Measurements from ENCODE around the gene ERBIN. TPM values are rescaled to one million over a fixed set of nuclear protein-coding genes. Genes with fewer than 3 reads are reported as not detected.

ERBIN gene
- total and polyA plus RNA-seq, 10 of the 15 experiments (the other 5 are each of a cell fraction or from before 2014, with no cell fraction given), result 9.5 to 91.1 (median 49.4) TPM

GRCh38 chr5:65900746-65901145 lies 25.6 kb upstream of the ERBIN start:
- no peaks in the 10 kb centered on the region for H3K4me1 ChIP-seq (ENCODE audit: control insufficient read depth, insufficient read depth, low read length)
- SMC1A ChIA-PET (ENCODE audit: uncharacterized antibody, unreplicated experiment), result no interaction called here
- intact Hi-C loops (cut with micrococcal nuclease; ENCODE audit: unreplicated experiment), result no loop called here
- no peak overlapping the region for H3K9ac ChIP-seq (ENCODE audit: control insufficient read depth, insufficient read depth, low read length)
- no peaks in the 10 kb centered on the region for H3K9me3 ChIP-seq (replicated peaks; ENCODE audit: control insufficient read depth, insufficient read depth, low read length)
- no peaks in the 10 kb centered on the region for H3K36me3 ChIP-seq (ENCODE audit: control insufficient read depth in 2 of 2, insufficient read depth in 2 of 2, low read length in 1 of 2)
- no peak for ATAC-seq
- no TSS peak for BruUV-seq (replicated peaks)
- no peak for DNase-seq (ENCODE audit: low read depth, low spot score)
- WGBS (ENCODE audit: insufficient coverage, insufficient replicate concordance, low lambda C conversion rate, missing lambda C conversion rate), result 50% methylated on average over 2 of the region's 2 CpGs
- H3K79me2 ChIP-seq (ENCODE audit: control insufficient read depth, insufficient read depth, low read length), result no peaks in the 10 kb centered on the region
- no peak overlapping the region for H3K27ac ChIP-seq (ENCODE audit: control insufficient read depth, insufficient read depth)
- H3K4me3 ChIP-seq, result no peak overlapping the region
- CTCF ChIA-PET, result no interaction called here
- RAD21 ChIA-PET (ENCODE audit: unreplicated experiment), result no interaction called here
- FAIRE-seq, result no peak
- in situ Hi-C loops (cut with MboI), result no loop called here
- no peak overlapping the region for H2AFZ ChIP-seq (ENCODE audit: control insufficient read depth, low read depth, low read length)
- POLR2A ChIA-PET, result no interaction called here
- H3K4me2 ChIP-seq (ENCODE audit: control insufficient read depth, insufficient read depth), result no peak overlapping the region
- no peaks in the 10 kb centered on the region for H4K20me1 ChIP-seq (ENCODE audit: control insufficient read depth, insufficient read depth)
- no peaks in the 10 kb centered on the region for H3K27me3 ChIP-seq (replicated peaks in 1 of 2; ENCODE audit: control insufficient read depth in 2 of 2, insufficient read depth in 2 of 2, low read length in 1 of 2)
- TF ChIP-seq WRNIP1 (IDR thresholded peaks at IDR 0.05; ENCODE audit: borderline replicate concordance, low read depth, low read length) (no peak), CHD1 (IDR thresholded peaks at IDR 0.05; ENCODE audit: low read depth, low read length) (no peak), EP300 (IDR thresholded peaks at IDR 0.05; ENCODE audit: borderline replicate concordance in 1 of 2, control insufficient read depth in 1 of 2, low read depth in 2 of 2, low read length in 2 of 2) (no peak), CEBPB (IDR thresholded peaks at IDR 0.05; ENCODE audit: borderline replicate concordance in 1 of 2, low read depth in 2 of 2, low read length in 2 of 2) (no peak), YBX1 (IDR thresholded peaks at IDR 0.05) (no peak), BACH1 (IDR thresholded peaks at IDR 0.05; ENCODE audit: borderline replicate concordance) (no peak), CHD2 (IDR thresholded peaks at IDR 0.05; ENCODE audit: borderline replicate concordance, low read depth, low read length) (no peak), NFXL1 (IDR thresholded peaks at IDR 0.05; ENCODE audit: borderline replicate concordance) (no peak), TAF1 (IDR thresholded peaks at IDR 0.05; ENCODE audit: borderline replicate concordance, low read depth, low read length) (no peak)

- H4K20me1 ChIP-seq (ENCODE audit: control insufficient read depth, insufficient read depth), result no peaks in the 10 kb centered on the region
- H3K36me3 ChIP-seq (ENCODE audit: control insufficient read depth in 2 of 2, insufficient read depth in 2 of 2, low read length in 1 of 2), result no peaks in the 10 kb centered on the region
- no peak for DNase-seq (ENCODE audit: low read depth, low spot score)
- ChIA-PET POLR2A (no interaction called here), SMC1A (ENCODE audit: uncharacterized antibody, unreplicated experiment) (interaction anchor here (0.8 to 1.5 kb wide), 2 partner anchors 9 to 14 kb away, joined by 3 read pairs; no protein-coding TSS in a partner anchor), CTCF (interaction anchor here (0.7 kb wide), 1 partner anchor 15 kb away, joined by 3 read pairs; no protein-coding TSS in a partner anchor), RAD21 (ENCODE audit: unreplicated experiment) (no interaction called here)
- intact Hi-C loops (cut with micrococcal nuclease; ENCODE audit: unreplicated experiment) (no loop called here), in situ Hi-C loops (cut with MboI) (no loop called here)
- no peaks in the 10 kb centered on the region for H3K27me3 ChIP-seq (replicated peaks in 1 of 2; ENCODE audit: control insufficient read depth in 2 of 2, insufficient read depth in 2 of 2, low read length in 1 of 2)
- no peak for FAIRE-seq
- H2AFZ ChIP-seq (ENCODE audit: control insufficient read depth, low read depth, low read length), result no peak overlapping the region
- WGBS (ENCODE audit: insufficient coverage, insufficient replicate concordance, low lambda C conversion rate, missing lambda C conversion rate), result 69% methylated on average over 4 of the region's 4 CpGs
- H3K9me3 ChIP-seq (replicated peaks; ENCODE audit: control insufficient read depth, insufficient read depth, low read length), result no peaks in the 10 kb centered on the region
- no peak overlapping the region for H3K4me2 ChIP-seq (ENCODE audit: control insufficient read depth, insufficient read depth)
- no peaks in the 10 kb centered on the region for H3K79me2 ChIP-seq (ENCODE audit: control insufficient read depth, insufficient read depth, low read length)
- H3K4me3 ChIP-seq, result no peak overlapping the region
- no peak overlapping the region for H3K27ac ChIP-seq (ENCODE audit: control insufficient read depth, insufficient read depth)
- H3K9ac ChIP-seq (ENCODE audit: control insufficient read depth, insufficient read depth, low read length), result no peak overlapping the region
- ATAC-seq, result no peak
- no peaks in the 10 kb centered on the region for H3K4me1 ChIP-seq (ENCODE audit: control insufficient read depth, insufficient read depth, low read length)
- no TSS peak for BruUV-seq (replicated peaks)
- TF ChIP-seq ATF3 (IDR thresholded peaks at IDR 0.05; ENCODE audit: borderline replicate concordance, extremely low read depth, low read depth, low read length), result no peak
- no peak for TF ChIP-seq ZBTB40 (IDR thresholded peaks at IDR 0.05; ENCODE audit: borderline replicate concordance)
- no peak for TF ChIP-seq SP1 (IDR thresholded peaks at IDR 0.05; ENCODE audit: low read depth, low read length)
- no peak for TF ChIP-seq TBL1XR1 (IDR thresholded peaks at IDR 0.05; ENCODE audit: low read depth, low read length)
- no peak for TF ChIP-seq EZH2 (IDR thresholded peaks at IDR 0.05; ENCODE audit: borderline replicate concordance, control insufficient read depth, low read depth, low read length)
- TF ChIP-seq GATAD2B (conservative IDR thresholded peaks at IDR 0.05; ENCODE audit: low read depth), result no peak
Measured at GRCh38 chr5:65902104-65902503, 24.3 kb upstream of the ERBIN start.

Measured in GM12878 (cell line).